ENCODE measurements around the gene FLRT3.

The FLRT3 gene

DNA sequence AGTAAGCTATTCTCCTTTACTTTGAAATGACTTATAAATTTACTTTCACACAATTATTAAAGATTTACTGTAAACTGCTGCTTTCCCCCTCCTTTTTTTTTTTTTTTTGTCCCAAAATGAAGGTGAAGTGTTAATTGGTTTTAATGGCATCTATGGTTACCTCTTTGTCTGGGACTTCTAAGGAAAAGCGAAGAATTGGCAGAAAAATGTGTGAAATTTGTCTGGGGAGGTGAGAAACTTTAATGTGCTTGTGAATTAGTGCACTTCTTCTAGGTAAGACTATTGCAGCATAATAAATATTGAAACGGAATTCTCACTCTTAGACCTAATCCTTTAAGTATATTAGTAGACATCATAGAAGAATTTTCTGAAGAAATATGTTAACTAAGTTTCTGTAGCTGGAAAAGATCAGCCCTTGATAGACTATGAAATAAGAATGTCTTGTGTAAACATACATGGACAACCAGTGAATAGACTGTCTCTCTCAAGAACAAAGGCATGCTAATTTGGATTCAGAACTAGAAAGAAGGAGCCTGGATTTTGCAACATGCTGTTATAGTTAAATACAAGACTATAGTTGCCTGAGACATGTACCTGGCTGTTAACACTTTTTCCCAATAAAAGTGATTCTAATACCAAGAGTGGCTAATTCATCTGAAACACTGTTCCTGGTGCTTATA lies 23.9 kb downstream of the FLRT3 start:
- no peak for DNase-seq

DNA sequence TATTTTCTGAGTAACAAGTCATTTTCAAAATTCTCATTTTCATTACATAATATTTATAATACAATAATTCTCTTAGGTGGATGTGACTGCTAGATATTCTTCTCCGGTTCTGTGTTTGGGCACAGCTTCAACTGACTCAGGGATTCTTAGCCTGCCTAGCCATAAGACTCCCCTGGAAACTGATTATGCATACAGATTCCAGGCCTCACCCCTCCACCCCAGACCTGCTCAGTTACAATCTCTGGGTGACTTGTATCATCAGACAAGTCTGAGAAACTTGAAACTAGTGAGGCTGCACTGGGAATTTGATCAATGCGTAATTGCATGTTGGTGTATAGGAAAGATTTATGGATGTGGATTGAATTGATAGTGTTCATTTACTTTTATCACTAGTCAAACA lies 25.4 kb downstream of the FLRT3 start:
- DNase-seq = no peak

DNA sequence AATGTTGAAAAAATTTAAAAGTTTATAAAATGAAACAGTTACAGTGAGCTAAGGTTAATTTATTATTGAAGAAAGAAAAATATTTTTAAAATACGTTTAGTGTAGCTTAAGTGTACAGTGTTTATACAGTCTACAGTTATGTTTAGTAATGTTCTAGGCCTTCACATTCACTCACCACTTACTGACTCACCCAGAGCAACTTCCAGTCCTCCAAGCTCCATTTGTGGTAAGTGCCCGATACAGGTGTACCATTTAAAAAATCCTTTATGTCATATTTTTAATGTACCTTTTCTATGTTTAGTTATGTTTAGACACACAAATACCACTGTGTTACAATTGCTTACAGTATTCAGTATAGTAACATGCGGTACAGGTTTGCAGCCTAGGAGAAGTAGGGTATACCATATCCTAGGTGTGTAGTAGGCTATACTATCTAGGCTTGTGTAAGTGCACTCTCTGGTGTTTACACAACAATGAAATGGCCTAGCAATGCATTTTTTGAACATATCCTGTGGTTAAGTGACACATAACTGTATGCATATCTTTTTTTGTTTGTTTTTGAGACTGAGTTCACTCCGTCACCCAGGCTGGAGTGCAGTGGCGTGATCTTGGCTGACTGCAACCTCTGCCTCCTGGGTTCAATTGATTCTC lies 26.3 kb downstream of the FLRT3 start:
- DNase-seq = no peak

DNA sequence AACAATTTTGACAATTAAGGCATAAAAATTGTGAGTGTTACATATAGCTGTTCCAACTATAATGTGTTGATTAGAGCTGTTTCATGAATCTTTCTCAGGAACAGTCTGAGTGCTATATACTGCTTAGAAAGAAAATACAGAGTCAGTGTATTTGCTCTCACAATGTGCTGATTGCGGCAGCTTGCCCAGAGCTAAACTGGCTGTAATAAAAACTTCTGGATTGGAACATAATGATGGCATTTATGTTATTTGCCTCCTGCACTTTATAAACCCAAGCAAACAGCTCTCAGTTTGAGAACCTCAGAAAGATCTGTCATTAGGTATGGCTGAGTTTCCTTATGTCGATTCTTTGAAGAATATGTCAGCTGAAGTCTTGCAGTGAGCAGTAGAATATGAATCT lies 29.5 kb downstream of the FLRT3 start:
- no peak for DNase-seq

DNA sequence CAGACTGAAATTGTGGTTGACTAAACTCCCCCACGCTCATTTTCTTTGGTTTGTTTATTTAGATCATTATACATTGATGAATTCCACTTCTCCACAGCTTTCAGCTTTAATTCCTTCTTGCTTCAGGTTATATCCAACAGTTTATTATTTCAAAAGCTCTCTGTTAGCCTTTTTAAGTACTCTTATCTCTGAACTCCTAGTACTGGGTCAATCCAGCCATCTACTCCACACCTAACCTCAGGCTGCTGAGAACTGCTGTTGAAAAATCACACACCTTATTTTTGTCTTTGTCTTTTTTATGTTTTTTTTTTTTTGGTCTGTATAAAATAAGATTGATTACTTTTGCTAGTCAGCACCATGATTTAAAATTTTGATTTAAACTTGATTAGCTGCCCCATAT lies 32.9 kb downstream of the FLRT3 start:
- DNase-seq = no peak

DNA sequence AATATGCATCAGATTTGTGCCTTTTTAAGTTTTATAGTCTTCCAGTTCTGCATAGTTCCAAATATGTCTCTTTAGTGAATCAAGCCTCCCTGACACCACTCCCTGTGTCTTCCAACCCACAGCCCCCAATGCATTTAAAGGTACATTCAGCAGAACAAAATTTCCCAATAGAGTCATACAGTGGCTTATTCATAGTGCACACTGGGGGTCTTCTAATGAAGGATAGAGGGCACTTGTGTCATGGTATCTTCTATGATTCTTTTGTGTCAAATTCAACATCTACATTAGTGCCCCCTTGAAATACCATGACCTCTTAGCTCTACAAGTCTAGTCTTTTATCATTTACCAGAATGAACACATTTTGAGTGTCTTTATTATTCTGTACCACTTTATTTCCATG lies 33.8 kb downstream of the FLRT3 start:
- DNase-seq = no peak

DNA sequence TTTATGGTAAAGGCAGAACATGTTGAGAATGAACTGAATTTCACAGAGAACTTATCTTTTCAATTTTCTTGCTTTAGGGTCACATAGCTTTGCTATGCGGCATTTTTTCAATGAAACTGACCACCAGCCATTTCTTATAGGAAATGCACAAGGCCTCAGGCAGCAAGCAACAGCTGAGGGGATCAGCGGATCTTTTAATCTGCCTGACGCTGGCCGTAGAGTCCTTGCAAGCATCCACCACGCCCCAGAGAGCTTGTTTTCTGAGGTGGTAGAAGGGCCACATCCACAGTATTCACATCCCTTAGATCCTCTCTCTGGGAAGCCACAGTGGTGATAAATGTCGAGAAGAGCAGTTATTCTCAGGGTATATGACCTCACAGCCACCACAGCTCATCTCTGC lies 34.3 kb downstream of the FLRT3 start:
- DNase-seq = no peak

DNA sequence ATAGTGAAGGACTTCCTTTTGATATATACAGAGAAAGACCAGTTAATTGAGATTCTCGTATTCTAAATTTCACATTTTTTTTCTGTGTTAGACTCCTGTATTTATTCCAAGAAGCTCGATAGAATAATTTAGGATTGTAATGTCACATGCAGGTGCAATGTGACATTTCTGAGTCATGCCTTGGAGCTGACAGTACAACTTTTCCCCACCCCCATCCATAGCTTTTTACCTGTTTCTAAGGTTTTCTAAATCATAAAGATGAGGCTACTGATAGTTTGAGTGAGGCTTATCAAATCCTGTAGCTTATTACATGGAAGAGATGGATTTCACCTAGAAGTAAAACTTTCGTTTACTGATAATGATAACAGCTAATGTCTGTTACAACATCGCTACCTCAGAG lies 37.6 kb downstream of the FLRT3 start:
- no peak for DNase-seq

DNA sequence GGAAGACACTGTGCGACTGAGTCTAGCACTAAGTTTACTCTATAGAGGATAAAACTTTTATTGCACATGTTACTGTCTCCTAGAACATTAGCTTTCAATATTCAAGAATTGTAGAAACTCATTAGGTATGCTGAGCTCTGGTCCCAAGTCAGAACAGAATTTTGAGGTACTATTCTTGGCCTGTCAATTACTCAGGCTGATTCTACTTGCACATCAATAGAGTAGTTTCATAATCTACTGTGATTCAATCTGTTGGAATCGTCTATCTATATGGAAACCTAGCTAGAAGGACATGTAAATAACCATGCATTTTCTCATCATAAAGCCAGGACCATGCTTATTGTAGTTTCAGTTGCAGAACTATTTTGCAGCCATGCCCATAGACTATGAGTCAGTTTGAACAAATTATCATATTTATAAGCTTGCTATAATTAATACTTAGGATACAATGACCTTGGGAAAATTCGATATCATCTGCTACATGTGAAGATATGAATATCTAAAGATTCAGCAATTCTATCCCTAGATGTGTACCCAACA lies 41.6 kb downstream of the FLRT3 start:
- no peak for DNase-seq

DNA sequence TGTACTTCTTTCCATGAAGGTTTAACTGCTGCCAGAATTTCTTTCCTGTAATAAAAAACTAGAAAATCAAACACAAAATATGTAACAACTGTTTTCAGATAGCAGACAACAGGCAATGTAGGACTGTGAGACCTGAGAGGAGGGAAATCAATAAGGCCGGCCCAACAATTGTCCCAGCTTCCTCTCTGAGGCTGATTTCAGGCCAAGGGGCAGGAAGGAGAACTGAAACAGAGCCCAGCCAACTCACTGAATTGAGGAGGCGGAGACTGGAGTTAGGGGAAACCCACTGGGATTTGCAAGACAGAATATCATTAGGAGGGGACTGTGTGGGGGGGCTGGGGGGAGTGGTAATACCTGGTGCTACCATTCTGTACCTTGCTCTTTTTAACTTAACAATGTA lies 42.2 kb downstream of the FLRT3 start:
- no peak for DNase-seq

DNA sequence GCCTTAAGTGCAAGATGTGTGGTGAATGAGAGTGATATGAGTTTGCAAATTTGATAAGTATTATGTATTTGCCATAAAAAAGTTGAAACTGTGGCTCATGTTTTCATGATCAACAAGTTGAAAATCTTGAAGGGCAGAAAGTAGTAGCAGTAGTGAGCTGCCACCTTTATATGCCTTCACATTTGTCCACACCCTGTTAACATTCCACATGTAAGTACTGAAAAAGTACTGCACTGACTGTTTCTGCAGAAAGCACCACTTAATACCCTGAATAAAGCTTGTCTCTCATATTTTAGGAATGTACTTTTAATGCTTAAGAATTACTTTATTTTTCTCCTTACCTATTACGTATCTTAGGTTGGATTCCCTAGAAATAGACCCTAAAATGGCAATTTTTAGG lies 45.9 kb downstream of the FLRT3 start:
- DNase-seq = no peak

DNA sequence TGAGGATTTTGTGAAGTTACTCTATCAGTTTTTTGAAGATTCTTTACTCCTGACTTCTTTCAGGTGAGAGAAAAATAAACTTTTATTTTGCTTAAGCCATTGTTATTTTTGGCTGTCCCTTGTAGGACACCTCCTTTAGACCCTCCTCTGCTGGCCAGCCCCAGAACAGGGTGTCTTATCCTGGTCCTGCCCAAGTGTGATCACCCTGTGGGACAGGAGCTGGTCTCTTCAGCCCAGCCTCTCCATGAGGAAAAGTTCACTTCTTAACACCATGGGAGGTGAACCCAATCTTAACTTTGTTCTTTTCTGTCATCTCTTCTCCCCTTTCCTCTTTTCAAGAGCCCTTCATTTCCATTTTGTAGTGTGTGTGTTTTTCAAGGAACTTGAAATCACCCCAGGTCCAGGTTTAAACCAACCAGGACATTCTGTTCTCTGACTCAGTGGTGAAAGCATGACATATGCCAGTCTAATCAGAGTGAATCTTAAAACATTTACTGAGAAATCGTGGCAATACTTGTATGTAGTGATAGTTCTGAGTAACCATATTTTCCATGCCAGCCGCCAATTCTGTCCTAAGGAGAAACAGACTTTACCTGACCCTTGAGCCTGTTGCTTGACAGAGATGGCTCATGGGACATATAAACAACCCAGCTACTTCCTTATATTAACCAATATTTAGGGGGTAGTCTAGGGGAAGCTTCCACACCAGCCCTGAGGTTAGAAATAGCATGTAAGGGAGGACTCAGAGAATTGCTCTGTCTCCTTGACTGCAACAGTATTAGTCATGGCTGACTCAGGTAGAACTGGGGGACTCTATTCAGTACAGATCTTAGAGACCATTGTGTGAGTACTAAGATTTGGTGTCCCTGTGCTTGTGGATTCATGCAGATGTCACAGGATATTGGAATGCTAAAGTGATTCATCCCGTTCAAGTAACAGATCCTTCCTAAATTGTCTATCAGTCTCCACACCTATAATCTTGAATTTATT lies 48.8 kb downstream of the FLRT3 start:
- DNase-seq = no peak

DNA sequence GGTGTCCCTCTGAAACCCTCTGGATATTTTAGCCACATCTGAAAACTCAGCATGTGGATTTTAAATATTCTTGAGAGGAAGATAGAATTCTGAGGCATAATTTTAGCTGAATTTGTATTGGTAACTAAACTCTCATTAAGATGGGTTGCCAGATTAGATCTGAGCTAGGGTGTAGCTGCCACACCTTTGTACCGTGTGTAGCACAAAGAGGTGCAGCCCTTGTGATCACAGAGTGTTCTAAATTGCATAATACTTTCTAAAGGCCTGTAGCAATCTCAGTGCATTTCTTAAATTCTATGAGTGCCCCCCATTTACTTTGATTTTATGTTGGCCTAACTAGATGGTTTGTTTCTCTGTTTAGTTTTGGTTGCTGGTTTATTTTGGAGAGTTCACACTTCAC lies 53.0 kb downstream of the FLRT3 start:
- no peak for DNase-seq

DNA sequence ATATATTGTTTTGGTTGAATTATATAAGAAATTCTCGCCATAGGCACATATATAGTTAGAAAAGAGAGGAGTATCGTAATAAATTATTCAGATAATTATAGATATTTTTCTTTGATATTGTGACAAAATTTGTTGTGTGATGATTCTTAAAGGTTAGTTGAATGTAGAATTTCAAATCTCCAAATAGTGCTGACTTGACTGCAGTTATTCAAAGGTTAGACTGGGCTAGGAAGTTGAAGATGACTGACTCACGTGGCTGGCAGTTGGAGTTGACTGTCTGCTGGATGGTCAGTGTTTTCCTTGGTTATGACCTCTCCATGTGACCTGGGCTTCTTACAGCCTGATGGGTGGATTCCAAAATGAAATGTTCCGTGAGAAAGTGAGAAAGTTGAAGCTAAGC lies 55.3 kb downstream of the FLRT3 start:
- no peak for DNase-seq
